ENCODE data around the gene TNS2.

DNA sequence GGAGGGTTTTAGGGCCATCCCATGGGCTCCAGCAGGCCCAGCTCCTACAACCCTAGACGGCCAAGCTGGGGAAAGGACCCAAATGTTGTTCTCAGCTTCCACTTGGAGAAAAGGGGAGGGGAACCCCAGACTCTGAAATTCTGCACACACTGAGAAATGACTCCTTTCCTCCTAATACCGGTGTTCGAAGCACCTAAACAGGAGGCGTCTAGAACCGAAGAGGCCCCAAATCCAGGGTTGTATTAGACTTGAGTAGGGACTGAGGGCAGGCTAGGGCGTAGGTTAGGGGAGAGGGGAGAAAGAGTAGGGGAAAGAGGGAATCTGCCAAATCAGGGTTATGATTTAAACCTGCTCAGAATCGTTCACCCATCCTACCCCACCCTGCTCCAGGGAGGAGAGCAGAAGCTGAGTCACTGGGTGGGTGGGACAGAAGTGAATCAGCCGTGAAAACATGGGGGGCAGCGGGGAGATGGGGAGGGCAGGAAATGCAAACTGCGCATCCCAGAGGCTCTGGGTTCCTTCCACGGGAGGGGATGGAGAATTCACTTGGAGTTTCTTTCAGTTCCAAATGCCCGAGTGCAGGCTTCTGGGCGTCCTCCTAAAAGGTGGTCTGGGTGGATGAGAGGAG, 48.6 kb downstream of the TNS2 start:
- no peak for TF ChIP-seq CTCF (IDR thresholded peaks at IDR 0.05)
- no peak for TF ChIP-seq POLR2A (IDR thresholded peaks at IDR 0.05)
